ENCODE data around the gene HUS1.

GRCh38 chr7:47968847-47969774 lies 10.3 kb downstream of the HUS1 start:
- no peak for TF ChIP-seq POLR2A (IDR thresholded peaks at IDR 0.05)
- TF ChIP-seq CTCF (IDR thresholded peaks at IDR 0.05): peak; percentile 62 to 74 (median 68)

Data from adrenal gland (tissue), 5 donors.